SK-N-SH treated with all-trans-retinoic acid at 6 μM for 48 hours (cell line): Measurements from ENCODE around the gene CHST9.

ENCODE experiments used
- ATAC-seq: fragments of 200-7000 bp; cut with Tn5 transposase; 3 replicates; pipeline ENCODE4 v1.9.1; 2020; ENCODE audit warnings: mild to moderate bottlenecking, moderate library complexity
- ARNTL ChIP-seq: fragments of 450-650 bp; formaldehyde crosslinking; IDR thresholded peaks from 2 replicates; pipeline ENCODE4 v1.5.0; 2020; ENCODE audit warnings: low read depth, mild to moderate bottlenecking, moderate library complexity, borderline replicate concordance
- BACH2 ChIP-seq: fragments of 250-450 bp; sonication (Bioruptor Pico); IDR thresholded peaks from 2 replicates; pipeline ENCODE4 v1.9.0; 2021; ENCODE audit warnings: mild to moderate bottlenecking, borderline replicate concordance
- CREB5 ChIP-seq: fragments of 250-450 bp; sonication (Bioruptor Pico); IDR thresholded peaks from 2 replicates; pipeline ENCODE4 v1.5.1; 2020; ENCODE audit warnings: low read depth, mild to moderate bottlenecking, moderate library complexity
- CSDC2 ChIP-seq: fragments of 250-450 bp; sonication (Bioruptor Pico); IDR thresholded peaks from 2 replicates; pipeline ENCODE4 v1.5.0; 2020; ENCODE audit warnings: mild to moderate bottlenecking, moderate library complexity
- CSRNP3 ChIP-seq: fragments of 250-450 bp; sonication (Bioruptor Pico); IDR thresholded peaks from 2 replicates; pipeline ENCODE4 v1.5.1; 2021; ENCODE audit warnings: mild to moderate bottlenecking, moderate library complexity
- ESRRG ChIP-seq: fragments of 250-450 bp; sonication (Bioruptor Pico); IDR thresholded peaks from 2 replicates; pipeline ENCODE4 v1.6.1; 2021; ENCODE audit warnings: mild to moderate bottlenecking
- GLIS3 ChIP-seq: fragments of 250-450 bp; sonication (Bioruptor Pico); IDR thresholded peaks from 2 replicates; pipeline ENCODE4 v1.5.0; 2020; ENCODE audit warnings: mild to moderate bottlenecking, moderate library complexity
- OSR1 ChIP-seq: fragments of 250-450 bp; sonication (Bioruptor Pico); IDR thresholded peaks from 2 replicates; pipeline ENCODE4 v1.8.0; 2022; ENCODE audit warnings: moderate library complexity, mild to moderate bottlenecking, inconsistent platforms
- PATZ1 ChIP-seq: fragments of 250-450 bp; sonication (Bioruptor Pico); IDR thresholded peaks from 2 replicates; pipeline ENCODE4 v1.8.0; 2020; ENCODE audit warnings: mild to moderate bottlenecking, moderate library complexity, borderline replicate concordance
- POU6F1 ChIP-seq: fragments of 250-450 bp; sonication (Bioruptor Pico); IDR thresholded peaks from 2 replicates; pipeline ENCODE4 v1.8.0; 2021; ENCODE audit warnings: low read depth, mild to moderate bottlenecking, moderate library complexity, borderline replicate concordance
- PPARA ChIP-seq: fragments of 250-450 bp; sonication (Bioruptor Pico); IDR thresholded peaks from 2 replicates; pipeline ENCODE4 v1.5.0; 2020; ENCODE audit warnings: mild to moderate bottlenecking, borderline replicate concordance
- RARB ChIP-seq: fragments of 250-450 bp; sonication (Bioruptor Pico); IDR thresholded peaks from 2 replicates; pipeline ENCODE4 v1.8.0; 2021; ENCODE audit warnings: mild to moderate bottlenecking, moderate library complexity
- SNAI2 ChIP-seq: fragments of 250-450 bp; sonication (Bioruptor Pico); IDR thresholded peaks from 2 replicates; pipeline ENCODE4 v1.5.0; 2020; ENCODE audit warnings: mild to moderate bottlenecking, moderate library complexity
- TCF4 ChIP-seq: fragments of 250-450 bp; sonication (Bioruptor Pico); IDR thresholded peaks from 2 replicates; pipeline ENCODE4 v1.8.0; 2021; ENCODE audit warnings: mild to moderate bottlenecking, moderate library complexity, borderline replicate concordance
- TOX ChIP-seq: fragments of 250-450 bp; sonication (Bioruptor Pico); IDR thresholded peaks from 2 replicates; pipeline ENCODE4 v1.8.0; 2021; ENCODE audit warnings: mild to moderate bottlenecking, moderate library complexity, borderline replicate concordance
- TSHZ2 ChIP-seq: fragments of 250-450 bp; sonication (Bioruptor Pico); IDR thresholded peaks from 2 replicates; pipeline ENCODE4 v1.5.0; 2020; ENCODE audit warnings: mild to moderate bottlenecking, moderate library complexity
- ZC3H10 ChIP-seq: fragments of 250-450 bp; sonication (Bioruptor Pico); IDR thresholded peaks from 2 replicates; pipeline ENCODE4 v1.5.1; 2021; ENCODE audit warnings: mild to moderate bottlenecking, moderate library complexity
- ZFP3 ChIP-seq: fragments of 250-450 bp; sonication (Bioruptor Pico); IDR thresholded peaks from 2 replicates; pipeline ENCODE4 v1.5.0; 2020; ENCODE audit warnings: mild to moderate bottlenecking, moderate library complexity
- ZFP30 ChIP-seq: fragments of 450-650 bp; formaldehyde crosslinking; IDR thresholded peaks from 2 replicates; pipeline ENCODE4 v1.5.0; 2022; ENCODE audit warnings: mild to moderate bottlenecking, moderate library complexity
- ZNF565 ChIP-seq: fragments of 450-650 bp; formaldehyde crosslinking; conservative IDR thresholded peaks from 2 replicates; pipeline ENCODE4 v1.5.0; 2020; ENCODE audit warnings: low read depth, mild to moderate bottlenecking, moderate library complexity
- ZNF70 ChIP-seq: fragments of 450-650 bp; formaldehyde crosslinking; IDR thresholded peaks from 2 replicates; pipeline ENCODE4 v1.5.0; 2020; ENCODE audit warnings: mild to moderate bottlenecking, moderate library complexity
- ZNF8 ChIP-seq: fragments of 450-650 bp; formaldehyde crosslinking; IDR thresholded peaks from 2 replicates; pipeline ENCODE4 v1.5.0; 2020; ENCODE audit warnings: mild to moderate bottlenecking, moderate library complexity

The CHST9 gene

GRCh38 chr18:27214831-27215230, 29.7 kb upstream of the CHST9 start:
- no peak for TF ChIP-seq ZNF70 (CRISPR knock-in tag)
- no peak for TF ChIP-seq CSDC2 (CRISPR knock-in tag)
- TF ChIP-seq ZC3H10 (CRISPR knock-in tag): no peak
- TF ChIP-seq BACH2 (CRISPR knock-in tag): no peak
- TF ChIP-seq ZNF8 (CRISPR knock-in tag): no peak
- TF ChIP-seq OSR1 (CRISPR knock-in tag): no peak
- TF ChIP-seq ZFP3: no peak
- TF ChIP-seq TCF4 (CRISPR knock-in tag): no peak
- TF ChIP-seq TOX (CRISPR knock-in tag): no peak
- TF ChIP-seq TSHZ2: no peak
- TF ChIP-seq ARNTL (CRISPR knock-in tag): no peak
- no peak for TF ChIP-seq GLIS3 (CRISPR knock-in tag)
- TF ChIP-seq, all 23 proteins: peak for 0

GRCh38 chr18:27213123-27213717, 28.1 kb upstream of the CHST9 start:
- no peak for TF ChIP-seq CSRNP3 (CRISPR knock-in tag)
- TF ChIP-seq SNAI2 (CRISPR knock-in tag): no peak
- TF ChIP-seq ZFP30: no peak
- TF ChIP-seq BACH2 (CRISPR knock-in tag): no peak
- TF ChIP-seq CSDC2 (CRISPR knock-in tag): no peak
- TF ChIP-seq TOX (CRISPR knock-in tag): no peak
- TF ChIP-seq PATZ1 (CRISPR knock-in tag): no peak
- no peak for TF ChIP-seq ESRRG (CRISPR knock-in tag)
- TF ChIP-seq, all 23 proteins: peak for 0
- ATAC-seq: no peak

More at GRCh38 chr18:27214831-27215230, 29.7 kb upstream of the CHST9 start:
- ATAC-seq: no peak

GRCh38 chr18:27211569-27211968, 26.5 kb upstream of the CHST9 start:
- TF ChIP-seq CREB5 (CRISPR knock-in tag): no peak
- TF ChIP-seq CSDC2 (CRISPR knock-in tag): no peak
- ATAC-seq: no peak

GRCh38 chr18:27206411-27206810, 21.3 kb upstream of the CHST9 start:
- TF ChIP-seq OSR1 (CRISPR knock-in tag): no peak
- TF ChIP-seq, all 23 proteins: peak for 0
- no peak for ATAC-seq

- ATAC-seq: no peak
- TF ChIP-seq ZNF8 (CRISPR knock-in tag) (no peak), BACH2 (CRISPR knock-in tag) (no peak), RARB (no peak), CSRNP3 (CRISPR knock-in tag) (no peak), PPARA (CRISPR knock-in tag) (no peak), CREB5 (CRISPR knock-in tag) (no peak), GLIS3 (CRISPR knock-in tag) (no peak), ZNF565 (CRISPR knock-in tag) (no peak), TOX (CRISPR knock-in tag) (no peak), ZFP3 (no peak), ZNF70 (CRISPR knock-in tag) (no peak), ARNTL (CRISPR knock-in tag) (no peak), POU6F1 (CRISPR knock-in tag) (no peak)
These were observed 17.6 kb upstream of the CHST9 start for GRCh38 chr18:27202741-27203140.
